LNCAP (cell line): ENCODE measurements around the gene AGPAT1.

Experiments used
- TF ChIP-seq, protein P1 (sequence below): fragments of 450-650 bp; IDR thresholded peaks from 2 replicates; pipeline ENCODE4 v1.5.1; 2017; ENCODE audit warnings: mild to moderate bottlenecking

The AGPAT1 gene

GRCh38 chr6:32175711-32176475 is at the start of gene AGPAT1:
Gene AGPAT1 (minus strand): TSS chr6:32176084. CDS start chr6:32171496, 4,588 bp downstream.
- TF ChIP-seq, protein P1, sequence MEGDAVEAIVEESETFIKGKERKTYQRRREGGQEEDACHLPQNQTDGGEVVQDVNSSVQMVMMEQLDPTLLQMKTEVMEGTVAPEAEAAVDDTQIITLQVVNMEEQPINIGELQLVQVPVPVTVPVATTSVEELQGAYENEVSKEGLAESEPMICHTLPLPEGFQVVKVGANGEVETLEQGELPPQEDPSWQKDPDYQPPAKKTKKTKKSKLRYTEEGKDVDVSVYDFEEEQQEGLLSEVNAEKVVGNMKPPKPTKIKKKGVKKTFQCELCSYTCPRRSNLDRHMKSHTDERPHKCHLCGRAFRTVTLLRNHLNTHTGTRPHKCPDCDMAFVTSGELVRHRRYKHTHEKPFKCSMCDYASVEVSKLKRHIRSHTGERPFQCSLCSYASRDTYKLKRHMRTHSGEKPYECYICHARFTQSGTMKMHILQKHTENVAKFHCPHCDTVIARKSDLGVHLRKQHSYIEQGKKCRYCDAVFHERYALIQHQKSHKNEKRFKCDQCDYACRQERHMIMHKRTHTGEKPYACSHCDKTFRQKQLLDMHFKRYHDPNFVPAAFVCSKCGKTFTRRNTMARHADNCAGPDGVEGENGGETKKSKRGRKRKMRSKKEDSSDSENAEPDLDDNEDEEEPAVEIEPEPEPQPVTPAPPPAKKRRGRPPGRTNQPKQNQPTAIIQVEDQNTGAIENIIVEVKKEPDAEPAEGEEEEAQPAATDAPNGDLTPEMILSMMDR: no peak

DNA sequence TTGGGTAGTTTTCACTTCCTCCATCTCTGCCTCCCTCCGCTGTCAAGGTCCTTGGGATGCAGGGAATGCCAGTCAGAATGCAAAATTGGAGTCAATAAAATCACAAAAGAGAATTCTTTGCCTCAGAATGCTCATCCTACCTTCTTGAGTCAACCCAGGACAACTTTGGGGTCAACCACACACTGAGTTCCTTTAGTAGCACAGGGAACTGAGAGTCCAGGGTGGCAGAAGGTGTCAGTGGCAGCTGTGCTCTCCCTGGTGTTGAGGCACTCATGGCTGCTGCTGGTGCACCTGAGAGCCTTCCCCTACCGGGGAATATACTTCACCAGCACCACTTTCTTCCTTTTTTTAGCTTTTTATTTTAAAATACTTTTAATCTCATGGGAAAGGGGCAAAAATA is 48.8 kb upstream of the AGPAT1 start:
- TF ChIP-seq, protein P1: no peak

- TF ChIP-seq, protein P1: no peak
Measured at GRCh38 chr6:32223258-32224235, 47.7 kb upstream of the AGPAT1 start, which contains the start of gene NOTCH4. Gene NOTCH4 (minus strand): TSS chr6:32224067. CDS start chr6:32223928, 139 bp downstream.

DNA sequence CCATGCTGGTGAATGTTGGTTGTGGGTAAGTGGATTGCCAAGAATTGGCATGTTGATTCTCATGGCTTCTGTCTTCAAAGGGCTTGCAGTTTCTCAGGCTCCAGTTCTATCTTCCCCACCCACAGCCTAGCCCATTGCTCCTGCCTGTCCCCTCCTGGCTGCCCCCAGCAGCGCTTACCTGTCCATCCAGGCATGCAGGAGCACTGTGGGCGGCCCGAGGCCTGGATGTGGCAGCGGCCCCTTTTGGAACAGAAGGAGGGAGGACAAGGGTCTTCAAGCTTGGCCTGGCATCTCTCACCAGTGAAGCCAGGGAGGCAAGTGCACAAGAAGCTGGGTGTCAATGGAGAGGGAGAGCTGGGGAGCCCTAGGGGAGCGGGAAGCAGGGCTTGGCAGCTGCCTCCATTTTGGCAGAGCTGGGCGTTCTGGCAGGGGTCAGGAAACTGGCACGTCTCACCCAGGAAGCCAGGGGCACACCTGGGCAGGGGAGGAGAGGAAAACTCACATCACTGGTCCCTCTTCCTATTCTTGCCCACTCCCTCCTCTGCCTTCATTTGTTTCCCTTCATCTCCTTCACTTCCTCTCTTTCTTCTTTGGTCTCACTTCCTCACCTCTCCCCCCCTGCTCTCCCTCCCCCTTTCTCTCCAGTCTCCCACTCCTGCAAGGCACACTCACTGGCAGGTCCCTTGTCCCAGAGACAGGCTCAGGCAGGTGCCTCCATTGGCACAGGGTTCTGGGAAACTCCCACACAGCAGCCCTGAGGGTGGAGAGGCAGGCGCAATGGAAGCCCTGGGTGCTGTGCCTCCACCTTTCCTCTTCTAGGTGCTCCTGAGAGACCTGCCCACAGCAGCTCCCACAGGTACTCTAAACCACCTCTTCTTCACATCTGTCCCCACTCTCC is 46.7 kb upstream of the AGPAT1 start:
- TF ChIP-seq, protein P1: no peak

- TF ChIP-seq, protein P1: no peak
Measured at GRCh38 chr6:32220021-32220420, 44.1 kb upstream of the AGPAT1 start.

- TF ChIP-seq, protein P1: no peak
Measured at GRCh38 chr6:32218167-32218566, 42.3 kb upstream of the AGPAT1 start.

DNA sequence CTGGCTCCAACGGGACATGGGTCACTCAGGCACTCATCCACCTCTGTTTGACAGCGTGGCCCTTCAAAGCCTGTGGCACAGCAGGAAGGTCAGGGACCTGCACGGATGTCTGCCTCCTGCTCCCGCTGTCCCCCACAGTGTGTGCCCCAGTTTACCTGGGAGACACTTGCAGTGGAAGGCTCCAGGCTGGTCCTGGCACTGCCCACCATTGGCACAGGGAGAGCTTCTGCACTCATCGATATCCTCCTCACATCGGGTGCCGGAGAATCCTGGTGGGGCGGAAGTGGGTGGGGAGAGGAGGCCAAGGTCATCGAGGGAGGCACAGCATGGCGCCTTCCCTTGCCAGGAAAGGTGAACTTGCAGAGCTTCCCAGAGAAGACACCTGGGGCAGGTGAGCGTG is 41.1 kb upstream of the AGPAT1 start:
- TF ChIP-seq, protein P1: no peak
